PC-9 (cell line): ENCODE measurements around the gene DSG4. TPM values are rescaled to one million over a fixed set of nuclear protein-coding genes. Genes with fewer than 3 reads are reported as not detected.

Source experiments
- BruUV-seq: library from RNA; stranded (reverse); fragments of 400-500 nt; replicated peaks from 2 replicates; lab custom pipeline; 2021; lab: Mats Ljungman, UMichigan
- CTCF ChIA-PET: fragments of 300-600 bp; sonication (Branson Sonifier 250); formaldehyde crosslinking; loops from one replicate; lab custom pipeline; 2022; ENCODE audit warnings: antibody characterized with exemption; lab: Charles Lee
- POLR2A ChIA-PET: fragments of 300-600 bp; sonication (Branson Sonifier 250); formaldehyde crosslinking; loops from one replicate; lab custom pipeline; 2022; ENCODE audit warnings: antibody characterized with exemption; ENCODE audit not compliant: unreplicated experiment; lab: Charles Lee
- DNase-seq, 2 experiments: peaks; one replicate each; pipeline versions ENCODE4 v3.0.0 to v3.0.0-alpha.2; 2015 to 2022; ENCODE audit warnings: mixed read lengths in 1 of 2
- H2AFZ ChIP-seq: fragments of 200-600 bp; sonication (generic); 2 replicates; pipeline ENCODE4 v1.8.1; 2017; ENCODE audit warnings: antibody characterized with exemption
- H3F3A ChIP-seq: fragments of 200-600 bp; sonication (generic); 2 replicates; pipeline ENCODE4 v1.8.1; 2017; ENCODE audit warnings: antibody characterized with exemption, mild to moderate bottlenecking, low read depth; ENCODE audit not compliant: insufficient read depth
- H3K27ac ChIP-seq: fragments of 200-600 bp; sonication (generic); 2 replicates; pipeline ENCODE4 v1.6.1; 2016; ENCODE audit warnings: mixed run types
- H3K27me3 ChIP-seq: fragments of 200-600 bp; sonication (generic); 2 replicates; pipeline ENCODE4 v1.6.1; 2016; ENCODE audit warnings: low read depth, mixed run types; ENCODE audit not compliant: insufficient read depth
- H3K36me3 ChIP-seq: fragments of 200-600 bp; sonication (generic); 2 replicates; pipeline ENCODE4 v1.6.1; 2016; ENCODE audit warnings: low read depth, mixed run types
- H3K4me1 ChIP-seq: fragments of 200-600 bp; sonication (generic); replicated peaks from 2 replicates; pipeline ENCODE4 v1.6.1; 2016; ENCODE audit warnings: mixed run types; ENCODE audit not compliant: insufficient read depth
- H3K4me2 ChIP-seq: fragments of 200-600 bp; sonication (generic); 2 replicates; pipeline ENCODE4 v1.6.1; 2017; ENCODE audit warnings: mixed run types
- H3K4me3 ChIP-seq: fragments of 200-600 bp; sonication (generic); 2 replicates; pipeline ENCODE4 v1.6.1; 2016; ENCODE audit warnings: mixed run types
- H3K79me2 ChIP-seq: fragments of 200-600 bp; sonication (generic); 2 replicates; pipeline ENCODE4 v1.6.1; 2017; ENCODE audit warnings: low read depth, mixed run types
- H3K9me2 ChIP-seq: fragments of 200-600 bp; sonication (generic); 2 replicates; pipeline ENCODE4 v1.8.1; 2017; ENCODE audit warnings: mild to moderate bottlenecking; ENCODE audit not compliant: insufficient read depth
- H3K9me3 ChIP-seq: fragments of 200-600 bp; sonication (generic); 2 replicates; pipeline ENCODE4 v1.8.1; 2016; ENCODE audit warnings: low read depth; ENCODE audit not compliant: insufficient read depth
- H4K20me1 ChIP-seq: fragments of 200-600 bp; sonication (generic); 2 replicates; pipeline ENCODE4 v1.8.1; 2017; ENCODE audit not compliant: insufficient read depth
- CTCF ChIP-seq: fragments of 200-600 bp; sonication (generic); conservative IDR thresholded peaks from 2 replicates; pipeline ENCODE4 v1.6.1; 2017; ENCODE audit warnings: mixed run types, antibody characterized with exemption, mild to moderate bottlenecking, moderate library complexity
- EZH2 ChIP-seq: fragments of 200-600 bp; sonication (generic); IDR thresholded peaks from 2 replicates; pipeline ENCODE4 v1.8.0; 2017; ENCODE audit warnings: antibody characterized with exemption, low read depth
- intact Hi-C: fragments of 100-400 bp; cut with micrococcal nuclease; formaldehyde crosslinking; loops from one replicate; pipeline ENCODE4 v1.10.0; 2022; ENCODE audit not compliant: unreplicated experiment
- total RNA-seq: library from RNA; stranded (reverse); gene quantifications from 2 replicates; pipeline ENCODE4 v1.2.3, GENCODE V29; 2021

Gene DSG4
- total RNA-seq, 1 experiment from 2014 or later, result not detected

- POLR2A ChIA-PET, result no interaction called here
- no peak overlapping the region for H3K27ac ChIP-seq
Measured at GRCh38 chr18:31441493-31441892, 64.9 kb downstream of the DSG4 start.

DNA sequence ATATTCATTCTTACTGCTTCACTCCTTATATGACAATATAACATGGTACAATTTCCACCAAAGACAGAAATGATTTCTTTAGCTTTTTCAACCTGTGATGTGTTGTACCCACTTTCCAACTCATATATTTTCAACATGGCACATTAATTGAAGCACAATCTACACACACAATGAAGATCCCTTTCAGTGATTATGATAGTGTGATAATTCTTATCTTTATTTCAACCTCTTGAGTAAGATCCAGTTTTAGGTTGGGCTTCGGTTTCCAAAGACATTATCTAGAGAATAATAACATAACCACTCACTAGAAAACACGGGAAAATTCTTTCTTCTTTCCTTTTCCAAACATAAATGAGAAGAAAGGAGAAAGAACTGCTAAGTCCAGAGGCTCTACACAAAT lies 67.6 kb downstream of the DSG4 start:
- no peaks in the 10 kb centered on the region for H4K20me1 ChIP-seq
- H3F3A ChIP-seq, result no peaks in the 10 kb centered on the region
- no peaks in the 10 kb centered on the region for H3K79me2 ChIP-seq
- no peak overlapping the region for H2AFZ ChIP-seq
- H3K4me1 ChIP-seq, result no peaks in the 10 kb centered on the region
- H3K36me3 ChIP-seq, result no peaks in the 10 kb centered on the region
- ChIA-PET POLR2A (no interaction called here), CTCF (no interaction called here)
- no peak for DNase-seq
- H3K9me3 ChIP-seq, result no peaks in the 10 kb centered on the region
- TF ChIP-seq CTCF, result no peak
- TF ChIP-seq EZH2, result no peak
- no peaks in the 10 kb centered on the region for H3K27me3 ChIP-seq
- H3K9me2 ChIP-seq, result no peaks in the 10 kb centered on the region
- no peak overlapping the region for H3K4me2 ChIP-seq
- intact Hi-C loops, result no loop called here
- H3K27ac ChIP-seq, result no peak overlapping the region
- BruUV-seq, result no TSS peak
- no peak overlapping the region for H3K4me3 ChIP-seq

More at GRCh38 chr18:31441493-31441892, 64.9 kb downstream of the DSG4 start:
- Histone ChIP-seq H2AFZ (no peak overlapping the region), H3K4me2 (no peak overlapping the region), H4K20me1 (no peaks in the 10 kb centered on the region), H3K9me2 (no peaks in the 10 kb centered on the region), H3K4me3 (no peak overlapping the region), H3K4me1 (no peaks in the 10 kb centered on the region), H3K9me3 (no peaks in the 10 kb centered on the region), H3K36me3 (no peaks in the 10 kb centered on the region), H3K27me3 (no peaks in the 10 kb centered on the region), H3F3A (no peaks in the 10 kb centered on the region), H3K79me2 (no peaks in the 10 kb centered on the region)
- CTCF ChIA-PET, result no interaction called here
- BruUV-seq, result no TSS peak
- TF ChIP-seq EZH2 (no peak), CTCF (no peak)
- intact Hi-C loops, result no loop called here
- DNase-seq, result no peak

- H3F3A ChIP-seq, result no peaks in the 10 kb centered on the region
- H3K9me3 ChIP-seq, result no peaks in the 10 kb centered on the region
- ChIA-PET CTCF (no interaction called here), POLR2A (no interaction called here)
- no peaks in the 10 kb centered on the region for H3K4me1 ChIP-seq
- H2AFZ ChIP-seq, result no peak overlapping the region
- TF ChIP-seq EZH2 (no peak), CTCF (no peak)
- no peak overlapping the region for H3K27ac ChIP-seq
- no peak overlapping the region for H3K4me2 ChIP-seq
- H4K20me1 ChIP-seq, result no peaks in the 10 kb centered on the region
- DNase-seq, result no peak
- BruUV-seq, result no TSS peak
- no peaks in the 10 kb centered on the region for H3K79me2 ChIP-seq
- H3K4me3 ChIP-seq, result no peak overlapping the region
- H3K36me3 ChIP-seq, result no peaks in the 10 kb centered on the region
- no peaks in the 10 kb centered on the region for H3K27me3 ChIP-seq
- H3K9me2 ChIP-seq, result no peaks in the 10 kb centered on the region
- intact Hi-C loops, result no loop called here
Measured at GRCh38 chr18:31445908-31446307, 69.3 kb downstream of the DSG4 start.
